IPS-11a (cell line): ENCODE measurements around the gene FMNL3.
"Not testable (repeated sequence)": the region's sequence is repeated elsewhere in the genome, so short reads cannot be mapped to it uniquely, and the experiment has no call there.

Experiments used
- H3K4me3 ChIP-seq: one replicate; pipeline ENCODE4 v1.5.1; 2013; ENCODE audit warnings: low read depth, low read length, control low read depth

FMNL3 gene, protein sequence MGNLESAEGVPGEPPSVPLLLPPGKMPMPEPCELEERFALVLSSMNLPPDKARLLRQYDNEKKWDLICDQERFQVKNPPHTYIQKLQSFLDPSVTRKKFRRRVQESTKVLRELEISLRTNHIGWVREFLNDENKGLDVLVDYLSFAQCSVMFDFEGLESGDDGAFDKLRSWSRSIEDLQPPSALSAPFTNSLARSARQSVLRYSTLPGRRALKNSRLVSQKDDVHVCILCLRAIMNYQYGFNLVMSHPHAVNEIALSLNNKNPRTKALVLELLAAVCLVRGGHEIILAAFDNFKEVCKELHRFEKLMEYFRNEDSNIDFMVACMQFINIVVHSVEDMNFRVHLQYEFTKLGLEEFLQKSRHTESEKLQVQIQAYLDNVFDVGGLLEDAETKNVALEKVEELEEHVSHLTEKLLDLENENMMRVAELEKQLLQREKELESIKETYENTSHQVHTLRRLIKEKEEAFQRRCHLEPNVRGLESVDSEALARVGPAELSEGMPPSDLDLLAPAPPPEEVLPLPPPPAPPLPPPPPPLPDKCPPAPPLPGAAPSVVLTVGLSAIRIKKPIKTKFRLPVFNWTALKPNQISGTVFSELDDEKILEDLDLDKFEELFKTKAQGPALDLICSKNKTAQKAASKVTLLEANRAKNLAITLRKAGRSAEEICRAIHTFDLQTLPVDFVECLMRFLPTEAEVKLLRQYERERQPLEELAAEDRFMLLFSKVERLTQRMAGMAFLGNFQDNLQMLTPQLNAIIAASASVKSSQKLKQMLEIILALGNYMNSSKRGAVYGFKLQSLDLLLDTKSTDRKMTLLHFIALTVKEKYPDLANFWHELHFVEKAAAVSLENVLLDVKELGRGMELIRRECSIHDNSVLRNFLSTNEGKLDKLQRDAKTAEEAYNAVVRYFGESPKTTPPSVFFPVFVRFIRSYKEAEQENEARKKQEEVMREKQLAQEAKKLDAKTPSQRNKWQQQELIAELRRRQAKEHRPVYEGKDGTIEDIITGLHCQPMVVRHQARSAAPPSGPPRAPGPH

DNA sequence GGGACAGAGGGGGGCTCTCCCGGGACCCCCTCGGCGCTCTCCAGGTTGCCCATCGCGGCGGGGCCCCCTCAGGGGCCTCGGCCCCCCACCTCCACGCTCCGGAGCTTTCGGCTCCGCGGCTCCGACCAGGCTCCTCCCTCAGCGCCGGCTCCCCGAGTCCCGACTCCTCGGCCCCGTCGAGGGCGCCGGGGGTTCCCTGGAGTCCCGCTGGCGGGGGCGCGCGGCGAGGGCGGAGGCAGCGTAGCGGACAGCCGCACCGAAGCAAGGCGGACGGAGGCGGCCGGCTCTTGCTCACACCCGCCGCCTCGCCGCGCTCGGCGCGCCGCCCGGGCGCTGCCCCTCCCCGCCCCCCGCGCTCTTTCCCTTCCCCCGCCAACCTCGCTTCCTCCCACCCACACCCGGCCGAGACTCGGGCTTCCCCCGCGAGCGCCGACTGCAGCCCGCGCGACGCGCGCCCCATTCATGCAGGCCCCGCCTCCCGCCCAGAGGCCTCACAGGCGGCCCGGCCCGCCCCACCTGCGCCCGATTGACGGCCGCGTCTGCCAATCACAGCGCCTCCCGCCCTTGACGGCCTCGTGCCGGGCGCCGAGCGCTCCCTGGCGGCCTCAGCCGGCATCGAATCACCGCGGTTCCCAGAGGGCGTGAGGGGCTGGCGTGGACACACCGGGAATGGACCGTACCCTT is at the start of gene FMNL3:
Gene FMNL3 (minus strand): TSS at position 278 of the 684 bp plus-strand sequence. CDS start 225 bp downstream, at position 53.
- peak within 1 kb of the TSS; percentile 72 for H3K4me3 ChIP-seq

DNA sequence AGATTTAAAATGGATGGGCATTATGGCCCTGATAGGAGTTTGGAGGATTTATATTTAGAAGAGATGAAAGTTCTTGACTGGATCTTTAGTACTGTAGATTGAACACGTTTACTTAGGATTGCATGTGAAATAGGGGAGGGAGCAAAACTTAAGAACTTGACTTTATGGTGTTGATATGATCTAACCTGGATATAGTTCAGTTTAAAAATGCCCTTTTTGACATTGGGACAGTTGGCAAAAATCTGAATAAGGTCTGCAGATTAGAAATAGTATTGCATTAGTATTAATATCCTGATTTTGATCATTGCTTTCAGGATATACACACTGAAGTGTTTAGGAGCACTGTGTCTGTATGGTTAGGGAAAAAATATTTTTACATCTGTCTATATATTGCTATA is 43.8 kb upstream of the FMNL3 start:
- H3K4me3 ChIP-seq: no peak overlapping the region

DNA sequence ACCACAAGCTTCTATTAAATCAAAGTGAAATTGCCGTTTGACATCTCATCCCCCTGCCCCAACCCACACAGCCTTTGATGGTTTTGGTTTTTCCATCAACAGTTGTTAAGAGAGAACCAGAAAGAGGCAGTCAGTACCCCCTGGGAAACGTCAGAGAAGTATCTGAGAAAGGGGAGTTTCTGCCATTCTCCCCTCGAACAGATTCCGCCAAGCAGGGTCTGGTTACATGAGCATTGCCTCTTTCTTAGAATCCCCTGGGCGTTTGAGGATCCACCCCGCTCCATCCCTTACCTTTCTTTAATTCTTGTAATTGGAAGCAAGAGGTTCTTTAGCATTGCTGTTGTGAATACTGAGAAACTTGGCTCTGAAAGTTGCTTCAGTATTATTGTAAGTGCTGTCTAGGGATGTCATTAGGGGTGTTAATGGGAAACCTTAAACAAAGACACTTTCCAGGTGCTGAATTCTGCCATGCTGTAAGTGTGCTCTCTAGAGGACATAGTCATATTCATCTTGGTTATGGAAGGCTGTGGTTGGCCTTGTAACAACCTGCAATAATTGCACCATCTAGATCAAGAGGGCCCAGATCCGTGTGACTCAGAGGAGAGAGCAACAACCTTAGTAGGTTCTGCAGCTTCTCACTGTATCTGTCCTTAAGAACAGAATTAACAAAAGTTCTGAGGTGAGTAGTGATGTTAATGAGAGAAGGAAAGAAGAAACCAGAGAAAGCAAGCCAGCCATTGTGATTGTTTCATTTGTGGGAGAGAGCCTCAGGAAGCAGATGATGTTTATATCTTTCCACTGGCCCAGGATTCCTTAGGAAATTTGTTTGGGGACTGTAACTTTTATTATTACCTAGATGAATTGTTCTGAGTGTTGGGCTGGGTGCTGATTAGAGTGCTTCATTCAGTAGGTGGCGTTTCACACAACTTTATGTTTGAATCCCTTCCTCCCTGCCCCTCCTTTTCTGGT is 43.1 kb upstream of the FMNL3 start:
- H3K4me3 ChIP-seq: no peak overlapping the region

DNA sequence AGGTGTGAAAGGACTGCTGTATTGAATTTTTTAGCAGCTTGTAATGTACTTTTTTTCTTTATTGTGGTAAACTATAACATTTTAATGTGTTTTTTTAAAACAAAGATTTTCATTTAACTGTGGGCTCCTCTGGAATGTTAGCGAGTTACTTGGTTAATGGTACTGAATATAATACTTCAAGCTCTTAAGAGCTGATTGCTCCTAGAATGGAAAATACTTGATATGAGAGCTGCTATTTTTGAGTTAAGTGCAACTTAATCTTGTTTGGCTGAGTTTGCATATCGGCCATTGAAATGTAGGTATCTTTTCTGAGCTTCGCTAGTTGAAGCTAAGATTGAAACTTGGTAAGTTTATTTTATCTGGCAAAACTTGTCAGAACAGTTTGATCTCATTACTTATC is 41.6 kb upstream of the FMNL3 start:
- no peak overlapping the region for H3K4me3 ChIP-seq

GRCh38 chr12:49748306-49748705 is 41.1 kb upstream of the FMNL3 start:
- H3K4me3 ChIP-seq: no peak overlapping the region

GRCh38 chr12:49744363-49744885 is 37.2 kb upstream of the FMNL3 start:
- H3K4me3 ChIP-seq: no peak overlapping the region

GRCh38 chr12:49741882-49742620 is 34.8 kb upstream of the FMNL3 start:
- H3K4me3 ChIP-seq: peak overlapping the region; percentile 100

DNA sequence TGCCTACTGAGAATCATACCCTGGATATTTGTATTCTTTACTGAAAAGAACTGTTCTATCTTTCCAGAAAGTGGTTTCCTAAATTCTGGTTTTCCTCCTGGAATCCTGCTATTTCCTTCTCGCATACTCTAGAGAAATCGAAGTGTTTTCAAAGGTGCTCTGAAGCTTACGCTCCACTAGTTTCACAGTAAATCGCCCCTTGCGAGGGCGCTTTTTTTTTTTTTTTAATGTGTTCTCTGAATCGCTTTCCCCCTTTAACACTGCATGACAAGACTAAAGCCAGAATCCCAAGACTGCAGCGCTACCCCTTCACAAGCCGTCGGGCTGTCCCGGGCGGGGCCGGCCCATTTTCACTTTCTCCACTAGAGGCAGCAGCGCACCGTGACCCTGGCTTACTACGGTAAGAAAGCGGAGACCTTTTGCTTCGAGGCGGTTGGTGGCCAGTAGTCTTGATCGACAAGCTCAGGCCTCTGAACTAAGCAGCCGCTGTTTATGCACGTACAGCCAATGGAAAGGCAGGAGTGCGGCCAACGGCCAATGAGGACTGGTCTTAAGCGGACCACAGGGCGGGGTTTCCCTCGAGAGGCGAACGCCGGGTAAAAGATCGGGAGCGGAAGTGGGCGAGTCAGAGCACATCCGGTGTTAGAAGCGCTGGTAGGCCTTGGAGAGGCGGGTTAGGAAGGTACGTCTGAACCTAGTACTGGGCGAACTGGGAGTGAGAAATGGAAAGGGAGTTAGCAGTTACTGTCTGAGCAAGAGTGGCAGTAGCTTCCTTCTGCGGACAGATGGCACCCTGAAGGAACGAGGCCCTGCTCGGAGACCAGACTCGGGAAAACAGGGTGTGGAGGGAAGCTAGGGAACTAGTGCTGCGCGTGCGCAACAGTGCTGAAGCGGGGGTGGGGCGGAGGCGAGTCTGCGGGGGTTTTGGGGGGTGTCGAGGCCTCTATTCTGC is 34.0 kb upstream of the FMNL3 start, which contains the start of gene TMBIM6:
Gene TMBIM6 (plus strand): TSS at position 628 of the 952 bp plus-strand sequence. CDS start 10,937 bp downstream, outside the sequence.
- peak within 1 kb of the TSS; percentile 100 for H3K4me3 ChIP-seq

DNA sequence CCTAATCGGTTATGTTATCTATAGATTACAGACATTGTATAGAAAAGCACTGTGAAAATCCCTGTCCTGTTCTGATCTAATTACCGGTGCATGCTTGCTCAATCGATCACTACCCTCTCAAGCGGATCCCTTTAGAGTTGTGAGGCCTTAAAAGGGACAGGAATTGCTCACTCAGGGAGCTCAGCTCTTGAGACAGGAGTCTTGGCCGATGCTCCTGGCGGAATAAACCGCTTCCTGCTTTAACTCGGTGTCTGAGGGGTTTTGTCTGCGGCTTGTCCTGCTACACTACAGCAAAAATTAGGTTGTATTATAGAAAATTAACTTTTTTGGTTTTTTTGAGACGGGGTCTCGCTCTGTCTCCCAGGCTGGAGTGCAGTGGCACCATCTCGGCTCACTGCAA is 33.1 kb upstream of the FMNL3 start:
- H3K4me3 ChIP-seq: not testable (repeated sequence)

GRCh38 chr12:49738721-49739120 is 31.5 kb upstream of the FMNL3 start:
- H3K4me3 ChIP-seq: not testable (repeated sequence)

DNA sequence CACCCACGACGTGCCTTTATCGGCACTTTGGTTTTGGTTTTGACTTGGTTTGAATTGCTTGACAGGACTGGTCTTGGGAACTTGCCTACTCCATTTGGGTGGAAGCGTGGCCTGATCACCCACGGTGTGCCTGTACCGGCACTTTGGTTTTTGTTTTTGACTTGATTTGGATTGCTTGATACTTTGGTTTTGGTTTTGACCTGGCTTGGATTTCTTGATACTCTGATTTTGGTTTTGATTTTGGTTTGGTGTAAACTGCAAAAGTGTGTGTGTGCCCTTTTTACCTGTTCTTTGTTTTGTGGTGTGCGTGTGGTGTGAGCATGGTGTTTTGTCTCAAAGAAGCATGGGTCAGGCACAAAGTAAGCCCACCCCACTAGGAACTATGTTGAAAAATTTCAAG is 27.7 kb upstream of the FMNL3 start:
- not testable (repeated sequence) for H3K4me3 ChIP-seq

DNA sequence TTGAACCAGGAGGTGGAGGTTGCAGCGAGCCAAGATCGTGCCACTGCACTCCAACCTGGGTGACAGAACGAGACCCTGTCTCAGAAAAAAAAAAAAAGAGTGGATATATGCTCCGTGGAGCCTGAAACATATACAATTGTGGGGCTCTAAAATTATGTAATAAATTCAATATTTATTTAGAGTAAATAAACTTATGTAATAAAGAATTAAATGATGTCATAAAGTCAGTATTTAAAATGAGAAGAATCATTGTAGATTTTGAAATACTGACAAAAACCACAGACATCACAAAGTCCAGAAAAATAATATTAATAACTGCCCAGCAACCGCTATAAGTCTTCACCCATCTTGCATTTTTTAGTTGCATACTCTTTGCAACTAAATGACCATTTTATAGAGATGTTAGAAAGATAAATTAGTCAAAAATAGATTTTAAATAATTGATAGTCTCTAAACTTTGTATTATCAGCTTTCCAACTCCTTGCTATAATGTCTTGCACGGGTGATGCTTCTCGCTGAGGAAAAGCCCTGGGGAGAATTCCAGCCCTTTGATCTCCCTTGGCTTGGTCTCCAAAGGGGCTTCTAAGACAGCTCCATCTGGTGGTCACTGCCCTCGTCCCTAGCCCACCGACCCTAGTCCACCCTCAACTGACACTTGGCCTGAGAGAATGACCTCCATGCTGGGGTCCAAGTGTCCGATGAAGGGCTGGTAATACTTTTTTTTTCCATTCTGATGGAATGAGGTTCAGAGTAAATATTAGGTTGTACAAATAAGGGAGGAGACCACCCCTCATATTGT is 26.2 kb upstream of the FMNL3 start:
- H3K4me3 ChIP-seq: no peak overlapping the region

DNA sequence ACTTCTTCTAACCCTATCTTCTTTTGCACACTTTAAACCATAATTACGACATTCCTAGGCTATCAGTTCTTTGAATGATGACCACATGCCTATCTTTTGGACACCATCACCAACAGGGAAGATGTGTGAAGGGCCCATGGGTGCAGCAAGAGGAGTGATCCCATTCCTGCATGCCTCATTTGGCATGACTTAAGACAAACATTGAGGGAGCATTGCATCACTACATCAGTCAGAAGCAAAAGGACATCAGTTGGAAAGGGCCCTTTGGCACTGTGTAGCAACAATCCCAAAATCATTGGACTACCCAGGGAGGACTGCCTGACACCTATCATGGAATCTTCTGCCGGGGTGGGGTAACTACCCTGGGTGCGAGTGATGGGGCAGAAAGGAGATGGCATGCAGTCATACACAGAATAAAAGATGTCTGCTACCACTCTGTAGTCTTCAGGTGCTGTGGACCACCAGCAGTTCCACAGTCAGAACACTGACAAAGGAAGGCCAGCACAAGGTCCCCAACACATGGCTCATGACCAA is 23.4 kb upstream of the FMNL3 start:
- no peak overlapping the region for H3K4me3 ChIP-seq

- no peak overlapping the region for H3K4me3 ChIP-seq
Observed at GRCh38 chr12:49730050-49730449, 22.8 kb upstream of the FMNL3 start.

DNA sequence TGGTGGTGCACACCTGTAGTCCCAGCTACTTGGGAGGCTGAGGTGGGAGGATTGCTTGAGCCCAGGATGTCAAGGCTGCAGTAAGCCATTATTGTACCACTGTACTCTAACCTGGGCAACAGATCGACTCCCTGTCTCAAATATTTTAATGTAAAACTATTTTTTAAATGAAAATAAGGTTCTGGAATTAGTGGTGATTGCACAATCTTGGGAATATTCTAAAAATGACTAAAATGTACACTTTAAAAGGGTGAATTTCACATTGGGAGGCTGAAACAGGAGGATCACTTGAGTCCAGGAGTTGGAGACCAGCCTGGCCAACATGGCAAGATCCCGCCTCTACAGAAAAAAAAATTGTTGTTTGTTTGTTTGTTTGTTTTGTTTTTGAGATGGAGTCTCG is 21.2 kb upstream of the FMNL3 start:
- no peak overlapping the region for H3K4me3 ChIP-seq

- not testable (repeated sequence) for H3K4me3 ChIP-seq
Observed at GRCh38 chr12:49721355-49721754, 14.2 kb upstream of the FMNL3 start.

DNA sequence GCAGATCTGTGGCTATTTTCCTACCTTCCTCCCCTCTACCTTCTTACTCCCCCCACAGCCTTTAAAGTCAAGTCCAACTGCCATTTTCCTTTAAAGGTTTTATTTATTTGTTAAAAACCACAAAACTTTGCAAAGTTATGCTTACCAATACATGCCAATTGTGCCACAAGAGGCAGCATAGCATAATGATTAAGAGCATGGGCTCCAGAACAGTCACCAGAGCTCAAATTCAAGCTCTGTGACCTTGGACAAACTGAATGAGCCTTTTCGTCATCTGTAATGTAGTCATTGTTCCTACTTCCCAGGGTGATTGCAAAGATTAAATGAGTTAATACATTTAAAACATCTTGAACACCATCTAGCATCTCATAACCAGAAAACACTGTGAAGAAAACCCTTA is 13.0 kb upstream of the FMNL3 start:
- no peak overlapping the region for H3K4me3 ChIP-seq
